Measurements from ENCODE around the gene TAS2R41. TPM values are rescaled to one million over a fixed set of nuclear protein-coding genes. Genes with fewer than 3 reads are reported as not detected.

The TAS2R41 gene
- polyA plus RNA-seq, 1 donor (not counting 4 experiments of a cell fraction or from before 2014, with no cell fraction given), result not detected

- H3K27me3 ChIP-seq (ENCODE audit: control insufficient read depth, extremely low read depth, insufficient read depth, low read length), result no peaks in the 10 kb centered on the region
- no peaks in the 10 kb centered on the region for H3K79me2 ChIP-seq (ENCODE audit: control insufficient read depth, insufficient read depth, low read length)
- peak overlapping the region; percentile 16 for H3K27ac ChIP-seq (ENCODE audit: control insufficient read depth, insufficient read depth, low read length)
- H3K9me3 ChIP-seq (ENCODE audit: control insufficient read depth, low read depth, low read length), result no peaks in the 10 kb centered on the region
- DNase-seq (ENCODE audit: low read depth, low spot score) (no peak), FAIRE-seq (no peak)
- TF ChIP-seq EZH2 (IDR thresholded peaks at IDR 0.05; ENCODE audit: low read length), result no peak
- no peak for TF ChIP-seq CTCF (optimal IDR thresholded peaks at IDR 0.05 in 1 of 3, IDR thresholded peaks at IDR 0.05 in 1 of 3, conservative IDR thresholded peaks at IDR 0.05 in 1 of 3; ENCODE audit: extremely low read depth in 1 of 3, insufficient read depth in 2 of 3, low read length in 3 of 3)
- peaks cover 18% of the 10 kb centered on the region for H3K4me1 ChIP-seq (ENCODE audit: control insufficient read depth, extremely low read depth, insufficient read depth, low read length)
- no peak overlapping the region for H2AFZ ChIP-seq (ENCODE audit: control insufficient read depth, low read length)
- dilution Hi-C loops (cut with MboI; ENCODE audit: extremely low pct_ligation_motif_present, low sequenced_read_pairs), result no loop called here
- no peak overlapping the region for H3K4me2 ChIP-seq (ENCODE audit: control insufficient read depth, extremely low read depth, insufficient read depth, low read depth, low read length)
- no peaks in the 10 kb centered on the region for H3K9me1 ChIP-seq (ENCODE audit: control insufficient read depth, extremely low read depth, insufficient read depth, low read length)
- H3K9ac ChIP-seq (ENCODE audit: control insufficient read depth, extremely low read depth, insufficient read depth, low read length), result no peak overlapping the region
- H4K20me1 ChIP-seq (ENCODE audit: control insufficient read depth, extremely low read depth, insufficient read depth, low read length), result no peaks in the 10 kb centered on the region
- no peak overlapping the region for H3K4me3 ChIP-seq (ENCODE audit: control insufficient read depth in 2 of 3, extremely low read depth in 1 of 3, insufficient read depth in 2 of 3, low read depth in 1 of 3, low read length in 3 of 3)
- no peaks in the 10 kb centered on the region for H3K36me3 ChIP-seq (ENCODE audit: control insufficient read depth in 2 of 2, extremely low read depth in 1 of 2, insufficient read depth in 2 of 2, low read length in 2 of 2)
Observed at GRCh38 chr7:143458263-143458662, 19.4 kb upstream of the TAS2R41 start.

GRCh38 chr7:143458681-143459080, 19.0 kb upstream of the TAS2R41 start:
- Histone ChIP-seq H3K79me2 (ENCODE audit: control insufficient read depth, insufficient read depth, low read length) (no peaks in the 10 kb centered on the region), H3K4me3 (ENCODE audit: control insufficient read depth in 2 of 3, extremely low read depth in 1 of 3, insufficient read depth in 2 of 3, low read depth in 1 of 3, low read length in 3 of 3) (no peak overlapping the region), H3K36me3 (ENCODE audit: control insufficient read depth in 2 of 2, extremely low read depth in 1 of 2, insufficient read depth in 2 of 2, low read length in 2 of 2) (no peaks in the 10 kb centered on the region), H3K27ac (ENCODE audit: control insufficient read depth, insufficient read depth, low read length) (peak overlapping the region; percentile 16), H4K20me1 (ENCODE audit: control insufficient read depth, extremely low read depth, insufficient read depth, low read length) (no peaks in the 10 kb centered on the region), H3K27me3 (ENCODE audit: control insufficient read depth, extremely low read depth, insufficient read depth, low read length) (no peaks in the 10 kb centered on the region), H3K4me2 (ENCODE audit: control insufficient read depth, extremely low read depth, insufficient read depth, low read depth, low read length) (no peak overlapping the region), H2AFZ (ENCODE audit: control insufficient read depth, low read length) (no peak overlapping the region), H3K9ac (ENCODE audit: control insufficient read depth, extremely low read depth, insufficient read depth, low read length) (no peak overlapping the region), H3K9me1 (ENCODE audit: control insufficient read depth, extremely low read depth, insufficient read depth, low read length) (no peaks in the 10 kb centered on the region), H3K4me1 (ENCODE audit: control insufficient read depth, extremely low read depth, insufficient read depth, low read length) (peaks cover 18% of the 10 kb centered on the region), H3K9me3 (ENCODE audit: control insufficient read depth, low read depth, low read length) (no peaks in the 10 kb centered on the region)
- no peak for DNase-seq (ENCODE audit: low read depth, low spot score)
- no peak for FAIRE-seq
- dilution Hi-C loops (cut with MboI; ENCODE audit: extremely low pct_ligation_motif_present, low sequenced_read_pairs), result no loop called here
- TF ChIP-seq EZH2 (IDR thresholded peaks at IDR 0.05; ENCODE audit: low read length), result no peak
- no peak for TF ChIP-seq CTCF (optimal IDR thresholded peaks at IDR 0.05 in 1 of 3, IDR thresholded peaks at IDR 0.05 in 1 of 3, conservative IDR thresholded peaks at IDR 0.05 in 1 of 3; ENCODE audit: extremely low read depth in 1 of 3, insufficient read depth in 2 of 3, low read length in 3 of 3)
